ENCODE measurements around the gene FBXO11. TPM values are rescaled to one million over a fixed set of nuclear protein-coding genes. Genes with fewer than 3 reads are reported as not detected.

Gene FBXO11
- polyA plus RNA-seq, 1 of the 3 experiments (the other 2 are of a cell fraction) = 26.6 TPM

GRCh38 chr2:47868611-47869352 lies 37.5 kb downstream of the FBXO11 start:
- Histone ChIP-seq H3K27me3 (ENCODE audit: insufficient read depth) (no peaks in the 10 kb centered on the region), H3K27ac (ENCODE audit: low read depth in 2 of 2, low read length in 1 of 2) (peak overlapping the region in 1 of 2 experiments; percentile 70; a peak in 2 of 4 replicates), H3K9me3 (no peaks in the 10 kb centered on the region), H3K4me2 (no peak overlapping the region), H4K20me1 (ENCODE audit: insufficient read depth) (peaks cover 100% of the 10 kb centered on the region), H3K4me1 (ENCODE audit: control insufficient read depth in 1 of 2, insufficient read depth in 2 of 2, low read depth in 1 of 2, low read length in 1 of 2) (peaks cover 16 to 29% of the 10 kb centered on the region in 2 experiments), H3F3A (replicated peaks; ENCODE audit: insufficient read depth) (peaks cover 22% of the 10 kb centered on the region), H2AFZ (ENCODE audit: low read depth) (no peak overlapping the region), H3K9me2 (no peaks in the 10 kb centered on the region), H3K4me3 (ENCODE audit: low read depth in 2 of 2, low read length in 1 of 2) (no peak overlapping the region), H3K36me3 (replicated peaks in 1 of 2; ENCODE audit: control insufficient read depth in 1 of 2, insufficient read depth in 2 of 2, low read length in 1 of 2) (peaks cover 6 to 10% of the 10 kb centered on the region in 2 experiments), H3K79me2 (ENCODE audit: insufficient read depth) (peaks cover 100% of the 10 kb centered on the region), H3K9ac (no peak overlapping the region)
- ChIA-PET POLR2A (no interaction called here), CTCF (interaction anchor here (0.6 to 0.9 kb wide), 3 partner anchors 10 to 11 kb away, joined by 3 to 6 read pairs (median 3); no protein-coding TSS in a partner anchor)
- no peak for DNase-seq
- TF ChIP-seq EZH2phosphoT487 (IDR thresholded peaks at IDR 0.05; ENCODE audit: borderline replicate concordance, low read depth) = no peak
- no peak for TF ChIP-seq PBX3 (IDR thresholded peaks at IDR 0.05)
- no peak for TF ChIP-seq CTCF (IDR thresholded peaks at IDR 0.05)
- TF ChIP-seq JUND (IDR thresholded peaks at IDR 0.05) = no peak
- no peak for TF ChIP-seq TEAD4 (IDR thresholded peaks at IDR 0.05; ENCODE audit: borderline replicate concordance, insufficient read depth)
- TF ChIP-seq USF1 (IDR thresholded peaks at IDR 0.05; ENCODE audit: borderline replicate concordance, low read depth) = no peak
- no peak for TF ChIP-seq FOXM1 (IDR thresholded peaks at IDR 0.05; ENCODE audit: low read depth)
- no peak for TF ChIP-seq CHD2 (IDR thresholded peaks at IDR 0.05; ENCODE audit: low read length, partially characterized antibody)
- TF ChIP-seq RXRA (IDR thresholded peaks at IDR 0.05; ENCODE audit: borderline replicate concordance, low read depth) = no peak
- TF ChIP-seq IRF3 (IDR thresholded peaks at IDR 0.05; ENCODE audit: low read depth, low read length) = no peak
- TF ChIP-seq NRF1 (IDR thresholded peaks at IDR 0.05; ENCODE audit: low read depth, low read length) = no peak
- TF ChIP-seq GABPA (IDR thresholded peaks at IDR 0.05; ENCODE audit: low read depth) = no peak
- no peak for TF ChIP-seq MXI1 (IDR thresholded peaks at IDR 0.05; ENCODE audit: low read depth, low read length)
- TF ChIP-seq MEF2A (IDR thresholded peaks at IDR 0.05; ENCODE audit: borderline replicate concordance, low read depth) = no peak
- no peak for TF ChIP-seq TCF12 (IDR thresholded peaks at IDR 0.05)
- no peak for TF ChIP-seq EP300 (IDR thresholded peaks at IDR 0.05; ENCODE audit: borderline replicate concordance in 1 of 2, low read depth in 1 of 2, low read length in 1 of 2)
- no peak for TF ChIP-seq YY1 (IDR thresholded peaks at IDR 0.05; ENCODE audit: low read depth)
- TF ChIP-seq SMC3 (IDR thresholded peaks at IDR 0.05; ENCODE audit: low read depth, low read length) = no peak
- no peak for TF ChIP-seq FOSL2 (IDR thresholded peaks at IDR 0.05; ENCODE audit: borderline replicate concordance, low read depth)
- 93% methylated on average over 7 of the region's 7 CpGs for WGBS (ENCODE audit: low lambda C conversion rate)

Measured in SK-N-SH (cell line).